ENCODE measurements around the gene PABPN1. TPM values are rescaled to one million over a fixed set of nuclear protein-coding genes. Genes with fewer than 3 reads are reported as not detected.
A peak's percentile ranks its signal among the peaks of the same experiment; 100 is the strongest.

The PABPN1 gene
- total and polyA plus RNA-seq, 2 of the 13 experiments (the other 11 are each of a cell fraction or from before 2014, with no cell fraction given): 233 to 524 TPM

GRCh38 chr14:23299986-23300686, 21.1 kb upstream of the PABPN1 start (continued):
- TF ChIP-seq USF2 (IDR thresholded peaks at IDR 0.05; ENCODE audit: low read depth, low read length) (no peak), USF2 (CRISPR knock-in tag; IDR thresholded peaks at IDR 0.05; ENCODE audit: borderline replicate concordance) (peak; percentile 47; the same call in 1 of the 2 replicates), NR0B2 (CRISPR knock-in tag; IDR thresholded peaks at IDR 0.05) (no peak), HNRNPH1 (optimal IDR thresholded peaks at IDR 0.05; ENCODE audit: low read depth, low read length) (no peak), ZIK1 (CRISPR knock-in tag; IDR thresholded peaks at IDR 0.05; ENCODE audit: borderline replicate concordance, low read depth) (0 out of 2 replicates have a peak, but pooled peaks have one; percentile 21), ZFP62 (CRISPR knock-in tag; IDR thresholded peaks at IDR 0.05) (no peak), ZNF83 (CRISPR knock-in tag; IDR thresholded peaks at IDR 0.05; ENCODE audit: borderline replicate concordance) (no peak), ELF4 (CRISPR knock-in tag; IDR thresholded peaks at IDR 0.05; ENCODE audit: borderline replicate concordance) (0 out of 2 replicates have a peak, but pooled peaks have one; percentile 16), DDIT3 (CRISPR knock-in tag; IDR thresholded peaks at IDR 0.05) (no peak), TEAD2 (CRISPR knock-in tag; IDR thresholded peaks at IDR 0.05) (peak; percentile 57; the same call in 1 of the 2 replicates), NFYC (CRISPR knock-in tag; IDR thresholded peaks at IDR 0.05) (no peak), ZNF629 (CRISPR knock-in tag; conservative IDR thresholded peaks at IDR 0.05) (no peak), ZNF101 (CRISPR knock-in tag; IDR thresholded peaks at IDR 0.05; ENCODE audit: borderline replicate concordance, low read depth) (no peak), ZNF44 (CRISPR knock-in tag; IDR thresholded peaks at IDR 0.05) (no peak), ZNF124 (CRISPR knock-in tag; IDR thresholded peaks at IDR 0.05) (no peak), IRF2 (CRISPR knock-in tag; IDR thresholded peaks at IDR 0.05) (no peak)
- TF ChIP-seq, protein P1, sequence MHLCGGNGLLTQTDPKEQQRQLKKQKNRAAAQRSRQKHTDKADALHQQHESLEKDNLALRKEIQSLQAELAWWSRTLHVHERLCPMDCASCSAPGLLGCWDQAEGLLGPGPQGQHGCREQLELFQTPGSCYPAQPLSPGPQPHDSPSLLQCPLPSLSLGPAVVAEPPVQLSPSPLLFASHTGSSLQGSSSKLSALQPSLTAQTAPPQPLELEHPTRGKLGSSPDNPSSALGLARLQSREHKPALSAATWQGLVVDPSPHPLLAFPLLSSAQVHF (CRISPR knock-in tag; IDR thresholded peaks at IDR 0.05): no peak
- TF ChIP-seq, protein P2, sequence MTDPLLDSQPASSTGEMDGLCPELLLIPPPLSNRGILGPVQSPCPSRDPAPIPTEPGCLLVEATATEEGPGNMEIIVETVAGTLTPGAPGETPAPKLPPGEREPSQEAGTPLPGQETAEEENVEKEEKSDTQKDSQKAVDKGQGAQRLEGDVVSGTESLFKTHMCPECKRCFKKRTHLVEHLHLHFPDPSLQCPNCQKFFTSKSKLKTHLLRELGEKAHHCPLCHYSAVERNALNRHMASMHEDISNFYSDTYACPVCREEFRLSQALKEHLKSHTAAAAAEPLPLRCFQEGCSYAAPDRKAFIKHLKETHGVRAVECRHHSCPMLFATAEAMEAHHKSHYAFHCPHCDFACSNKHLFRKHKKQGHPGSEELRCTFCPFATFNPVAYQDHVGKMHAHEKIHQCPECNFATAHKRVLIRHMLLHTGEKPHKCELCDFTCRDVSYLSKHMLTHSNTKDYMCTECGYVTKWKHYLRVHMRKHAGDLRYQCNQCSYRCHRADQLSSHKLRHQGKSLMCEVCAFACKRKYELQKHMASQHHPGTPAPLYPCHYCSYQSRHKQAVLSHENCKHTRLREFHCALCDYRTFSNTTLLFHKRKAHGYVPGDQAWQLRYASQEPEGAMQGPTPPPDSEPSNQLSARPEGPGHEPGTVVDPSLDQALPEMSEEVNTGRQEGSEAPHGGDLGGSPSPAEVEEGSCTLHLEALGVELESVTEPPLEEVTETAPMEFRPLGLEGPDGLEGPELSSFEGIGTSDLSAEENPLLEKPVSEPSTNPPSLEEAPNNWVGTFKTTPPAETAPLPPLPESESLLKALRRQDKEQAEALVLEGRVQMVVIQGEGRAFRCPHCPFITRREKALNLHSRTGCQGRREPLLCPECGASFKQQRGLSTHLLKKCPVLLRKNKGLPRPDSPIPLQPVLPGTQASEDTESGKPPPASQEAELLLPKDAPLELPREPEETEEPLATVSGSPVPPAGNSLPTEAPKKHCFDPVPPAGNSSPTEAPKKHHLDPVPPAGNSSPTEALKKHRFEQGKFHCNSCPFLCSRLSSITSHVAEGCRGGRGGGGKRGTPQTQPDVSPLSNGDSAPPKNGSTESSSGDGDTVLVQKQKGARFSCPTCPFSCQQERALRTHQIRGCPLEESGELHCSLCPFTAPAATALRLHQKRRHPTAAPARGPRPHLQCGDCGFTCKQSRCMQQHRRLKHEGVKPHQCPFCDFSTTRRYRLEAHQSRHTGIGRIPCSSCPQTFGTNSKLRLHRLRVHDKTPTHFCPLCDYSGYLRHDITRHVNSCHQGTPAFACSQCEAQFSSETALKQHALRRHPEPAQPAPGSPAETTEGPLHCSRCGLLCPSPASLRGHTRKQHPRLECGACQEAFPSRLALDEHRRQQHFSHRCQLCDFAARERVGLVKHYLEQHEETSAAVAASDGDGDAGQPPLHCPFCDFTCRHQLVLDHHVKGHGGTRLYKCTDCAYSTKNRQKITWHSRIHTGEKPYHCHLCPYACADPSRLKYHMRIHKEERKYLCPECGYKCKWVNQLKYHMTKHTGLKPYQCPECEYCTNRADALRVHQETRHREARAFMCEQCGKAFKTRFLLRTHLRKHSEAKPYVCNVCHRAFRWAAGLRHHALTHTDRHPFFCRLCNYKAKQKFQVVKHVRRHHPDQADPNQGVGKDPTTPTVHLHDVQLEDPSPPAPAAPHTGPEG (CRISPR knock-in tag; IDR thresholded peaks at IDR 0.05): peak; percentile 28; the same call in 1 of the 2 replicates
- TF ChIP-seq, protein P3, sequence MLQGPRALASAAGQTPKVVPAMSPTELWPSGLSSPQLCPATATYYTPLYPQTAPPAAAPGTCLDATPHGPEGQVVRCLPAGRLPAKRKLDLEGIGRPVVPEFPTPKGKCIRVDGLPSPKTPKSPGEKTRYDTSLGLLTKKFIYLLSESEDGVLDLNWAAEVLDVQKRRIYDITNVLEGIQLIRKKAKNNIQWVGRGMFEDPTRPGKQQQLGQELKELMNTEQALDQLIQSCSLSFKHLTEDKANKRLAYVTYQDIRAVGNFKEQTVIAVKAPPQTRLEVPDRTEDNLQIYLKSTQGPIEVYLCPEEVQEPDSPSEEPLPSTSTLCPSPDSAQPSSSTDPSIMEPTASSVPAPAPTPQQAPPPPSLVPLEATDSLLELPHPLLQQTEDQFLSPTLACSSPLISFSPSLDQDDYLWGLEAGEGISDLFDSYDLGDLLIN (CRISPR knock-in tag; IDR thresholded peaks at IDR 0.05; ENCODE audit: borderline replicate concordance): no peak
